T-helper 1 cell (primary cell): Measurements from ENCODE around the gene GEMIN4.
"Not testable (repeated sequence)": the region's sequence is repeated elsewhere in the genome, so short reads cannot be mapped to it uniquely, and the experiment has no call there.

Source experiments
- DNase-seq, 5 donors: peaks; one replicate each; pipeline ENCODE4 v3.0.0-alpha.2; 2012 to 2020
- total RNA-seq, 4 donors: gene quantifications; one replicate each; lab custom pipeline; 2026; lab: John Stamatoyannopoulos, UW

Gene GEMIN4
- 17.0 to 20.4 (median 17.4) reads per million in 4 donors for total RNA-seq

- DNase-seq: peak; percentile 90 to 96 (median 93)
Observed at GRCh38 chr17:752002-752619, at the start of gene GEMIN4. Gene GEMIN4 (minus strand): TSS chr17:752264. CDS start chr17:752142, 122 bp downstream.

GRCh38 chr17:801660-802059 is 49.6 kb upstream of the GEMIN4 start:
- no peak for DNase-seq

GRCh38 chr17:800446-801242 is 48.6 kb upstream of the GEMIN4 start:
- no peak for DNase-seq

GRCh38 chr17:799261-799660 is 47.2 kb upstream of the GEMIN4 start:
- DNase-seq: no peak

GRCh38 chr17:798246-798645 is 46.2 kb upstream of the GEMIN4 start:
- DNase-seq: no peak

GRCh38 chr17:797236-797840 is 45.3 kb upstream of the GEMIN4 start:
- DNase-seq: no peak

- DNase-seq: no peak
Observed at GRCh38 chr17:796609-797008, 44.5 kb upstream of the GEMIN4 start.

GRCh38 chr17:795721-796120 is 43.7 kb upstream of the GEMIN4 start:
- no peak for DNase-seq

- DNase-seq: no peak
Observed at GRCh38 chr17:795276-795675, 43.2 kb upstream of the GEMIN4 start.

GRCh38 chr17:794876-795275 is 42.8 kb upstream of the GEMIN4 start:
- DNase-seq: peak in 3 of 5 donors; percentile 22 to 30 (median 28)

- DNase-seq: no peak
Observed at GRCh38 chr17:792277-792676, 40.2 kb upstream of the GEMIN4 start.

- no peak for DNase-seq
Observed at GRCh38 chr17:791829-792228, 39.8 kb upstream of the GEMIN4 start.

GRCh38 chr17:790874-791247 is 38.8 kb upstream of the GEMIN4 start:
- DNase-seq: not testable (repeated sequence)

- DNase-seq: not testable (repeated sequence)
Observed at GRCh38 chr17:789931-790873, 38.1 kb upstream of the GEMIN4 start.

GRCh38 chr17:789160-789840 is 37.2 kb upstream of the GEMIN4 start:
- no peak for DNase-seq

GRCh38 chr17:788551-788950 is 36.5 kb upstream of the GEMIN4 start:
- no peak for DNase-seq

GRCh38 chr17:787641-788221 is 35.7 kb upstream of the GEMIN4 start:
- DNase-seq: no peak

- not testable (repeated sequence) for DNase-seq
Observed at GRCh38 chr17:785901-786300, 33.8 kb upstream of the GEMIN4 start.

GRCh38 chr17:784143-784542 is 32.1 kb upstream of the GEMIN4 start:
- no peak for DNase-seq

- peak; percentile 87 to 94 (median 91) for DNase-seq
Observed at GRCh38 chr17:781805-782731, 30.0 kb upstream of the GEMIN4 start, which contains the start of the genes GLOD4 and MRM3. Gene GLOD4 (minus strand): TSS chr17:782280. CDS start chr17:782255, 25 bp downstream. Gene MRM3 (plus strand): TSS chr17:782353. CDS start chr17:782379, 26 bp downstream.
